Stimulated activated CD4-positive, alpha-beta T cell treated with anti-CD3 and anti-CD28 coated beads, Interleukin-4, amount 100 ng/mL, for 1 hour (primary cell): ENCODE results near the gene WWOX.

Experiments used
- DNase-seq: peaks from one replicate; pipeline ENCODE4 v3.0.0-alpha.2; 2020

WWOX gene

GRCh38 chr16:78368121-78369102, 269.0 kb downstream of the WWOX start:
- no peak for DNase-seq

- DNase-seq: no peak
Measured at GRCh38 chr16:78372277-78372676, 272.8 kb downstream of the WWOX start.

GRCh38 chr16:78375055-78375679, 275.7 kb downstream of the WWOX start:
- DNase-seq: no peak

GRCh38 chr16:78376452-78376851, 277.0 kb downstream of the WWOX start:
- DNase-seq: no peak

GRCh38 chr16:78377312-78377711, 277.9 kb downstream of the WWOX start:
- DNase-seq: no peak

- DNase-seq: no peak
Measured at GRCh38 chr16:78381060-78381459, 281.6 kb downstream of the WWOX start.

GRCh38 chr16:78383118-78383517, 283.7 kb downstream of the WWOX start:
- no peak for DNase-seq

- DNase-seq: no peak
Measured at GRCh38 chr16:78385086-78385805, 285.8 kb downstream of the WWOX start.

GRCh38 chr16:78386557-78387324, 287.3 kb downstream of the WWOX start:
- DNase-seq: no peak

GRCh38 chr16:78389009-78389498, 289.6 kb downstream of the WWOX start:
- DNase-seq: no peak

- DNase-seq: no peak
Measured at GRCh38 chr16:78390092-78390491, 290.6 kb downstream of the WWOX start.

GRCh38 chr16:78390508-78391324, 291.3 kb downstream of the WWOX start:
- DNase-seq: no peak

GRCh38 chr16:78392585-78393195, 293.2 kb downstream of the WWOX start:
- no peak for DNase-seq

GRCh38 chr16:78395035-78395434, 295.6 kb downstream of the WWOX start:
- DNase-seq: no peak

- DNase-seq: no peak
Measured at GRCh38 chr16:78396046-78396445, 296.6 kb downstream of the WWOX start.

- DNase-seq: no peak
Measured at GRCh38 chr16:78396673-78397072, 297.2 kb downstream of the WWOX start.

GRCh38 chr16:78399384-78399783, 299.9 kb downstream of the WWOX start:
- DNase-seq: no peak

- DNase-seq: no peak
Measured at GRCh38 chr16:78402833-78403232, 303.4 kb downstream of the WWOX start.

- DNase-seq: no peak
Measured at GRCh38 chr16:78405040-78405439, 305.6 kb downstream of the WWOX start.

GRCh38 chr16:78405833-78406232, 306.4 kb downstream of the WWOX start:
- no peak for DNase-seq

- no peak for DNase-seq
Measured at GRCh38 chr16:78407191-78407590, 307.7 kb downstream of the WWOX start.
